ENCODE measurements around the gene ZNF793.

Gene ZNF793

DNA sequence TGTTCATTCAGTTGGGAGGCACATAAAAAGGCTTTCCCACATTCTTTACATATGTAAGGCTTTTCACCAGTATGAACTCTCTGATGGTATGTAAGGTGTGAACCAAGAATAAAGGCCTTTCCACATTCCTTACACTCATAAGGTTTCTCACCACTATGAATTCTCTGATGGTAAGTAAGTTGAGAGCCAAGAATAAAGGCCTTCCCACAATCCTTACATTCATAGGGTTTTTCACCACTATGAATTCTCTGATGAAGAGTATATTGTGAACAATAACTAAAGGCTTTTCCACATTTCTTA lies 58.6 kb downstream of the ZNF793 start:
- no peak for DNase-seq (ENCODE audit: low spot score)

DNA sequence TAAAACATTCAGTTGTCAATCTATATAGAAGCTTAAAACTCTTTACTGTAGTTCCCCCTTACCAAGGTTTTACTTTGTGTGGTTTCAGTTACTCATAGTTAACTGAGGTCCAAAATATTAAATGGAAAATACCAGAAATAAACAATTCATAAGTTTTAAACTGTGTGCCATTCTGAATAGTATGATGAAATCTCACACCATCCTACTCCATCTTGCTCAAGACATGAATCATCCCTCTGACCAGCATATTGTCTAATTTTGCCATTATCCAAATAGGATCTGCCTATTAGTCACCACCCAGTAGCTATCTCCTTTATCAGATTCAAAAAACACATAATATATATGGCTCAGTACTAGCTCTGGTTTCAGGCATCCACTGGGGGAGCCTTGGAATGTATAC lies 65.5 kb downstream of the ZNF793 start:
- no peak for DNase-seq (ENCODE audit: low spot score)

DNA sequence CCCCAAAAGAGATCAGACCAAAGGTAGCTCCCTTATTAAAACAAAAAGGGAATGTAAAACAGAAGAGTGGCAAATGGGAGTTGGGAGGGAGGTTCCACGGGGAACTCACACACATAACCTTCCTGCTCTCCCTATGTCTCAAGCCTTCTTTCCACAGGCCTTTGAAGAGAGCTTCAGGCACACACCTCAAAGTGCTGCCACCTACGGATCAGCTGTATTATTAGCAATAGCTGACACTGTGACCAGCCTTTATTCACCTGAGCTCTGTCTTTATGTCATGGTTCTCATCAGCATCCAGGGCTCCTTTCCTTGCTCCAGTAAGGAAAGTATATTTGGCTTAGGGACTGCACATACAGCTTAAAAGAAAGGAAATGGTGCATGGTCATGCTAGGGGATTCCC lies 76.6 kb downstream of the ZNF793 start:
- no peak for DNase-seq (ENCODE audit: low spot score)

All from kidney capillary endothelial cell (primary cell).